HG02943 (cell line): Measurements from ENCODE around the gene PIN1.
"Not testable (repeated sequence)": the region's sequence is repeated elsewhere in the genome, so short reads cannot be mapped to it uniquely, and the experiment has no call there.

Source experiments
- ATAC-seq: cut with Tn5 transposase; IDR thresholded peaks from one replicate; pipeline ENCODE4 v1.9.1; 2021; ENCODE audit warnings: mild to moderate bottlenecking, low read depth, moderate library complexity; ENCODE audit not compliant: unreplicated experiment

PIN1 gene

DNA sequence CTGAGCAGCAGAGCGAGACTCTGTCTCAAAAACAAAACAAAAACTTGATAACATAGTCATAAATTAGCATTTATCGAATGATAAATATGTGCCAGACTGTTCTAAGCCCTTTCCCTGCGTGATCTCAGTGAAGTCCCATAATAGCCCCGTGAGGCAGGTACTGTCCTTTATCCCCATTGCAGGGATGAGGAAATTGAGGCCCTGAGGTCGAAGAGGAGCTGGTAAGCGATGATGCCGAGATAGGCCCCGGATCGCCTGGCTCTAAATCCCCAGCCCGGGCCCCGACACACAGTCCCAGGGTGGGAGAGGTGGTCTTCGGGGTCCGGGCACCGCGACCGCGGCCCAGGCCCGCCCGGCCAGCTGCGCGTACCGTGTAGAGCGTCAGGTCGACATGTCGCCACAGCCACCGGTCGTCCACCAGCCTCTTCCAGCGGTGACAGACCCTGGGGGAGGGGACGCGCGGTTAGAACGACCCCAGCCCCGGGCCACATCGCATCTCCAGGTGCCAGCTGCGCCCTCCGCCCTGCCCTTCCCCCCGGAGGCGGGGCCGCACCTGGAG is 16.9 kb upstream of the PIN1 start:
- no peak for ATAC-seq

DNA sequence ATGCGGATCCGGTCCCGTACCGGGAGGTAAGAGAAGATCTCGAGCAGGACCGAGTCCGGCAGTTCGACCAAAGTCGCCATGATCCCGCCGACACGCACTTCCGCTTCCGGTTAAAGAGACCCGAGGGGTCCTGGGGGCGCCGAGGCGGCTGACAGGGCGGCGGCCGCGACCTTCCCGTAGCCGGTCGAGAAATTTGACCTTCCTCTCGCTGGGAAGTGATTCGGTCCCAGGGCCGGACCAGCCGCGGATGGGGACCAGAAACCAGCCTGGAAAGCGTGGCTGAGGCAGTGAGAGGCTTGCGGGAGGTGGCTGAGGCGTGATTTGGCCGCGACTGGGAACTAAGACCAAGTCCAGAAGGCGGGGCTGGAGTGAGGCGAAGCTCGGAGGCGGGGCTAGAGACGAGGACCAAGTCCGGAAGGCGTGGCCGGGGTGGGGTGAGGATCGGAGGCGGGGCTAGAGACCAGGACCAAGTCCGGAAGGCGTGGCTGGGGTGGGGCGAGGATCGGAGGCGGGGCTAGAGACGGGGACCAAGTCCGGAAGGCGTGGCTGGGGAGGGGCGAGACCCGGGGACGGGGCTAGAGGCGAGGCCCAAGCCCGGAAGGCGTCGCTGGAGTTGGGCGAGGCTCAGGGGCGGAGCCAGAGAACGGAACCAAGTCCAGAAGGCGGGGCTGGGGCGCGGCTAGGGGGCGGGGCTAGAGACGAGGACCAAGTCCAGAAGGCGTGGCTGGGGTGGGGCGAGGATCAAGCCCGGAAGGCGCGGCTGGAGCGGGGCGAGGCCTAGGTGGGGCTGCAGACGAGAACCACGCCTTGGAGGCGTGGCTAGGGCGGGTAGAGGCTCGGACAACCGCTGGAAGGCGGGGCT is 16.2 kb upstream of the PIN1 start, which contains the start of gene FBXL12:
Gene FBXL12 (minus strand): TSS at position 346 of the 862 bp plus-strand sequence. CDS start 266 bp downstream, at position 80.
- ATAC-seq, result peak; percentile 81

DNA sequence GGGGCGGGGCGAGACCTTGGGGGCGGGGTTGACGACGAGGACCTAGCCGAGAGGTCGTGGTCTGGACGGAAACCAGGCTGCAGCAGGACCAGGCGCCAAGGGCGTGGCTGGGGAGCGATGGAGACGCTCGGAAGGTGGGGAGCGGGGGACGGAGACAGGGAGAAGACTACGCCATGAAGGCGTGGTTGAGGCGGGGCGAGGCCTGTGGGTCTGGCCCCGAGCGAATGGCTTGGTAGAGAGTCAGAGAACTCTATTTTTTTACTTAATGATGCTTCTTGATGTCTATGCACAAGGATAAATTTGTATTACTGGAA is 15.6 kb upstream of the PIN1 start:
- no peak for ATAC-seq

DNA sequence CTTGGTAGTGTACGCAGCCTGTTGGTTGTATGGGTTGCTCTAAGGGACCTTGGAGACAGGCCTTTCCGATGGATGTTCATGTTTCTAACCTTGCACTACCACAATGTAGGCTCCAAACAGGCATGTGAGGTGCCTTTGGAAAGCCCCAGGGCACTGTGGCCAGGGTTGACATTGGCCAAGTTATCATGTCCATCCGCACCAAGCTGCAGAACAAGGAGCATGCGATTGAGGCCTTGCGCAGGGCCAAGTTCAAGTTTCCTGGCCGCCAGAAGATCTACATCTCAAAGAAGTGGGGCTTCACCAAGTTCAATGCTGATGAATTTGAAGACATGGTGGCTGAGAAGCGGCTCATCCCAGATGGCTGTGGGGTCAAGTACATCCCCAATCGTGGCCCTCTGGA is 15.1 kb upstream of the PIN1 start:
- ATAC-seq, result not testable (repeated sequence)

DNA sequence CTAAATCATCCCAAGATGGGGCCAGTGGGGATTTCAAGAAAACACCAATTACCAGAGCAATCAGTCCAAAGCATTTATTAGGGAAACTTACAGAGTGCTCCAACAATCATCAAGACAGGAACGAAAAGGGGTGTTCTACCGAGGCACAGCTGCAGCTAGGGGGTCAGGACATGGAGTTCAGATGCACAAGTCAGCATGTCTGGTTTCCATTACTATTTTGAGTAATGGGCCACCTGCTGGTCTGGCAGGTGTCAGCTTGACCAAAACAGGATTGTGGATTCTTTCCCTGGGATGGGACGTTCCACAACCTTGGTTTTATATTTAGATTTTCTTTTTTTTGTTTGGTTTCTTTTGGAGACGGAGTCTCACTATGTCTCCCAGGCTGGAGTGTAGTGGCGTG is 11.3 kb upstream of the PIN1 start:
- ATAC-seq, result no peak

DNA sequence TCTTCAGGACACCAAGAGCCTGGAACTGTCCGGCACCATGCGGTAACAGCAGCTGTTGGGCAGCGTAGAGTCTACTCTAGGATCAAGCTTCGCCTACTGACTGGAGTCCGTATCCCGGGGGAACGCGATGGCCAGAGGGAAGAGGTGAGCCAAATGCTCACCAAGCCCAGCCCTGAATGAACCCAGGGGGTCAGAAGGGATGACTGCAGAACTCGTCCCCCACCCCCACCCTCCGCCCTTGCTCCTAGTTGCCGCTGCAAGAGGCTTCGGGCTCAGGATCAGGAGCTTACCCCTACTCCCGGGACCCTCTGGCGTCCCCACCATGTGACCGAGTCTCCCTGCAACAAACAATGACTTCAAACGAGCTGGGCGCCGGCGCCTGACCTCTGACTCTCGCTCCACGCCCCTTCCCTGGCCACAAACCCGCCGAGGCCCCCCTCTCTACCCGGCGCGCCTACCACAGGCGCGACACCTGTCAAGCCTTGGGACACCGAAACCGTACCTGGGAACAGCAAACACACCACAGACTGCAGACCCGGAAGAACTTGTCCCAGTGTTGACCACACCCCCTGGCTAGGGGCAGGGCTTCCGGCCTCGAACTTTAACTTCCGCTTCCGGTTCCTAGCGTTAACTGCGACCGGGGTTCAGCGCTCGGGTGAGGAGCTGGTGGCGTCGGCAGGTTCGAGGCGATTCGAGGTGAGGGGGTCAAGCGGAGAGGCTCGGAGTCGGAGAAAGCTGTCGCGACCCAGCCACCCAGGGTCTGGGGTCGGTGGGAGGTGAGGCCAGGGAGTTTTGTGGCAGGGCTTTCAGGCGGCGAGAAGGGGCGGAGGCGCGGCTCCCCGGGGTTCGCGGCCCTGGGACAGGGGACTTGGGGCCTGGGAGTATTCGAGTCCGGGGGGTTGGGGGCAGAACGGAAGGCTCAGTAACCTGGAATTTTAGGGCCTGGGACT is 7.6 kb upstream of the PIN1 start, which contains the start of gene UBL5:
Gene UBL5 (plus strand): TSS at position 630 of the 950 bp plus-strand sequence. CDS start 420 bp downstream, outside the sequence.
- ATAC-seq, result peak; percentile 68

DNA sequence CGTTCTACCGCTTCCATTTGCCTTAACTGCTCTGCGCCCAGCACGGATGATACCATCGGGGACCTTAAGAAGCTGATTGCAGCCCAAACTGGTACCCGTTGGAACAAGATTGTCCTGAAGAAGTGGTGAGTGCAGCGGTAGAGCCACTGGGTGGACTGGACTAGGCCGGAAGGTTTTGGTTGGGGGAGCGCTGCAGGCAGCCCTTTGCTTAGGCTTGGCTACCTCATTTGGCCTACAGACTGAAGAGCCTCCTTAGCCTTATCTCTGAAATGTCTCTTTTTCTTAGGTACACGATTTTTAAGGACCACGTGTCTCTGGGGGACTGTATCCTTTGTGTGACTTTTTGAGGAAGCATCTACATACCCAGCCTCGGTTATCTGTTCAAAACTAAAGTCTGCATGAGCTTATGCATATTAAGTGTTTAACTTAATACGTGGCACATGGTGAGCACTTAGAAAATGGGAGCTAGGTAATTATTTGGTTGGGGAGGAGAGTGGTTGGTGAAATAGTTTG is 6.5 kb upstream of the PIN1 start:
- ATAC-seq, result no peak

DNA sequence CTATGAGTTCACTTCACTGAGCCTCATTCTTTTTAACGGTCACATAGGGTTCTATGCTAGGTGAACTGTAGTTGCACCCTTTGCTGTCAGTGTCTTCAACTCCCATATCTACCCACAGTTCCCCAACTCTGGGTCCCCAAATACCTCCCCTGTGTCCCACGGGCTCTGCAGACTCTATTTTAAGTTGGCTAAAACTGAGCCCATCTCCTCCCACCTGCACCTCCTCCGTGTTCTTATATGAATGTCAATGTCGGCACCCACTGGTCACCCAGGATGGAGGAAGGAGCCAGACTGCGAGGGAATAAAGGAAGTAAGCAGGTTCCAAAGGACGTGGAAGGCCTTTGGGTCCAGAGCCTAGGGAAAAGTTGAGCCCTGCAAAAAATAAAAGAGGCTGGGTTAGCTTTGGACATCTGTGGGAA is 802 bp upstream of the PIN1 start:
- ATAC-seq, result no peak

DNA sequence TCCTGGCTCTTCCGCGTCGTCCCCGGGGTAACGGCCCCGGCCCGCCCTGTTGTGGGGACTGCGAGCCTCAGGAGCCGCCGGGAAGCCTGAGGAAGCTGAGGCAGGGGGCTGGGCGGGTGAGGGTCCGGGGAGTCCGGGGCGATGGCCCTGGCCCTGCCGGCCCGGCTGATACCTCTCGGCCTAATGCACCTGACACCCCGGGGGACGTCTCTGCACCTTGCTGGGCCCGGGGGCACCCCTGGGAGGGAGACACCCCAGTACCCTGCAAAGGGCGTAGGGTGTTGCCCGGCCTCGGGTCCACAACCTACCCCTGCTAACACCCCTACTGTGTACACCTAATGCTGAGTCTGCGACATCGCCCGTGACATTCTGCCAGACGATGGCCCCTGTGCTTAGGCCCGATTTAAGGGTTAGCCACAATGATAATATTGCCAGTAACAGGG is 410 bp downstream of the PIN1 start:
- peak; percentile 21 for ATAC-seq

DNA sequence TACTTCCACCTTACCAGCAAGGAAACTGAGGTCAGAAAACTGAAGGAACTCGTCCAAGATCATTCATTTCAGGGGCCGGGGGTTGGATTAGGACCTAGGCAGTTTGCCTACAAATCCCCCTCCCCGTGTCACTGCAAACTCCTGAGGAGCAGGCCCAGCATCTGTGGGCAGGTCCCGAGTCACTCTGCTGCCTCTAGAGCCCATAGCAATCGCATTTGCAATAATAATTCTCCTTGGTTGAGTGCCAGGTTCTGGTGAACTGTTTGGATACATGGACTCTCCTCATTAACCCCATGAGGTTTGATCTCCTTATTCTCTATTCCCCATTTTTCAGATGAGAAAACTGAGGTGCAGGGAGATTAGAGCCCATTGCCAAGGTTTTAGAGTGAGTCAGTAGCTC is 903 bp downstream of the PIN1 start:
- no peak for ATAC-seq

DNA sequence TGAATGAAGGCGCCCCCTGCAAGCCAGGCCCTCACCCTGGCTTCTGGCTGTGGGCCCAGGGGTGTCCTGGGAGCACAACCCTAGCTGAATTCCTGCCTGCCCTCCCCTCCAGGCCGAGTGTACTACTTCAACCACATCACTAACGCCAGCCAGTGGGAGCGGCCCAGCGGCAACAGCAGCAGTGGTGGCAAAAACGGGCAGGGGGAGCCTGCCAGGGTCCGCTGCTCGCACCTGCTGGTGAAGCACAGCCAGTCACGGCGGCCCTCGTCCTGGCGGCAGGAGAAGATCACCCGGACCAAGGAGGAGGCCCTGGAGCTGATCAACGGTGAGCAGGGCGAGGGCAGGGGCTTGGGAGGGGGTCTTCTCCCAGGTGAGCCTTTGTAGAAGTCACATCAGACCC is 3.2 kb downstream of the PIN1 start:
- no peak for ATAC-seq

DNA sequence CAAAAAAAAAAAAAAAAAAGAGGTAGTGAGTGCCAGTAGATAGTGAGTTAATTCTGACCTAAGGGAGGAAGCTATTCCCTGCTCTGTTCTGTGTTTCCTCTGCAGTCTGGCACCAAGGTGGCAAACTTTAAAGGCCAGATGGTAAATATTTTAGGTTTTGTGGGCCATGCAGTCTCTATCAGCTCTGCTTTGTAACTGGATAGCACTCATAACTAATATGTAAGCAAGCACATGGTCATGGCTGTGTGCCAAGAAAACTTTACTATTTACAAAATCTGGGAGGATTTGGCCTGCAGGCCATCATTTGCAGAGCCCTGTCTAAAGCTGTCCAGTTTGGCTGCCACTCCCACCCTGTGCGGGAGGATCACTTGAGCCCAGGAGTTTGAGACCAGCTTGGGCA is 4.3 kb downstream of the PIN1 start:
- ATAC-seq, result no peak

DNA sequence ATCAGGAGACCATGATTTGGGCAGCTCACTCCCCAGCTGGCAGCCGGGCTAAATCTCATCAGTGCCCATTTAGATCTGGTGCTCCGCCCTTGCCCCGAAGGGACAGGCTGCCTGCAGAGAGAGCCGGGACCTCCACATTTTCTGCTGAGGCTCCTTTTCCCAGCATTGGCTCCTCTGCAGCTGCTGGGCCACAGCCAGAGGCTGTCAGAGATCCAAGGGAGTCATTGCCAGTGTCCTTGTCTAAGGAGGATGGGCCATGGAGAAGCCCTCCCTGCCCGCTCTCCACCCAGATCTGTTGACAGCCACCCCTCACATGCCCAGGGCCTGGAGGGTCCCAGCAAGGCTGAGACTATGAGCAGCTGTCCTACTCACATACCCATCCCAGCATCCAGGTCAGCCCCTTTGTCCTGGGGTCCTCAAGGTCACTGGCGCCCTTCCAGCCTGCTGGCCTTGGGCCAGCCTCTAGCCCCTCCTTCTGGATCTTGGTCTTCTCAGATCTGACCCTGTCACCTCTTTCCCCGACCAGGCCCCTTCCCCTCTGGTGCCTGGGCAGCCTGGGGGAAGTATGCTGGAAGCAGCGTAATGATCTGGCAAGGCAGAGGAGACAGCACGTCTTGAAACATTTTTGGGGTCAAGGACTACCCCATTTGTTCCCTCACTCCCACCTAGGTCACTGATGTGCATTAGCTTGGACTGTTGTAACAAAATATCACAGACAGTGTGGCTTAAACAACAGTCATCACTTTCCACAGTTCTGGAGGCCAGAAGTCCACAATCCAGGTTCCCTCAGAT is 7.9 kb downstream of the PIN1 start:
- ATAC-seq, result no peak

DNA sequence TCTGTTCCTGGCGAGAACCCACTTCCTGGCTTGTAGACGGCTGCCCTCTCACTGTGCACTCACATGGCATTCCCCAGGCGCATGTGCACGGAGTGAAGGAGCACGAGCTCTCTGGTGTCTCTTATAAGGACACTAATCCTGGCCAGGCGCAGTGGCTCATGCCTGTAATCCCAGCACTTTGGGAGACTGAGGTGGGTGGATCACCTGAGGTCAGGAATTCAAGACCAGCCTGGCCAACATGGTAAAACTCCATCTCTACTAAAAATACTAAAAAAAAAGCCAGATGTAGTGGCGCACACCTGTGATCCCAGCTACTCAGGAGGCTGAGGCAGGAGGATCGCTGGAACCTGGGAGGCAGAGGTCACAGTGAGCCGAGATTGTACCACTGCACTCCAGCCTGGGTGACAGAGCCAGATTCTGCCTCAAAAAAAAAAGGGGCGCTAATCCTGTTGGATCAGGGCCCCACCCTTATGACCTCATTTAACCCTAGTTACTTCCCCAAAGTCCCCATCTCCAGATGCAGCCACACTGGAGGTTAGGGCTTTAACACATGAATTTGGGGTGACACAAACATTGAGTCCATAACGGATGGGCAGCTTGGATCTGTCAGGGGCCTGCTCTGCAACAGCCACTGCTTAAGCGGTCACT is 8.6 kb downstream of the PIN1 start:
- ATAC-seq, result not testable (repeated sequence)

DNA sequence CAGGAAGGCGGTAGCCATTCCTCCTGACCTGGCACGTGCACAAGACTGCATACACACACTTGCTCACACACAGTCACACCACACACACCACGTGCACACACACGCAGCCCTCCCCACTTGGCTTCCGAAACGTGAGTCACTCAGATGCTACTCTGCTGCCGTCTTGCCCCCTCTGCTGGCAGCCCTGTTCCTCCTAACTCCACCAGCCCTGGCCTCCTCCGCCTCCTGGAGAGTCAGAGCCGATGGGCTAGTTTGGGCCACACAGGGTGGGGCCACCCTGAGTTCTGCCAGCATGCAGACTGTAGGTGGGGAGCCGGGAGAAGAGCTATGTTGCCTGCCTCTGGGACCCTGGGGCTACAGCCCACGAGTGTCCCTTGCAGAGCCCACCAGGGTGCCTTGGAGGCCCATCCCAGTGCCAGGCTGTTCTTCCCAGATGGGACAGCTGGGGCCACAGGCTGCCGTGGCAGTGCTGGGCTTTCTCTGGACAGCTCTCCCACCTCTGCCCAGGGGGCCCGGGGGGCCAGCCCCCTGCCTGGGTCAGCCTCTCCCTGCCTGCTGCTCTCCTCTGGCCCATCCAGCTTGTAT is 12.1 kb downstream of the PIN1 start:
- no peak for ATAC-seq

DNA sequence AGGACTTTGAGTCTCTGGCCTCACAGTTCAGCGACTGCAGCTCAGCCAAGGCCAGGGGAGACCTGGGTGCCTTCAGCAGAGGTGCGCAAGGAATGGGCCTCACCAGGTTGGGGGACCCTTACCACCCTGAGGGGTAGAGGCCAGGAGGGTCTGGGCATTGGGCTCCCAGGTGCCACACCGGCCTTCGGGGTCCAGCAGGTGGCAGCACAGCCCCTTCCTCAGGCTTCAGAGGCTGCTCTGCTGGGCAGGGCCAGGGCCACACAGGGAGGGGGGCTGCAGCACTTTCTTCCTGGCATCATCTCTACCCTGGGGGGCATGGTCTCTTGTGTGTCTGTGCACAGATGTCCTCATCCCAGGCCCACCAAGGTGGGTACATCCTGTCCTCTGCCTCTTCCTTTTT is 12.9 kb downstream of the PIN1 start:
- ATAC-seq, result no peak

DNA sequence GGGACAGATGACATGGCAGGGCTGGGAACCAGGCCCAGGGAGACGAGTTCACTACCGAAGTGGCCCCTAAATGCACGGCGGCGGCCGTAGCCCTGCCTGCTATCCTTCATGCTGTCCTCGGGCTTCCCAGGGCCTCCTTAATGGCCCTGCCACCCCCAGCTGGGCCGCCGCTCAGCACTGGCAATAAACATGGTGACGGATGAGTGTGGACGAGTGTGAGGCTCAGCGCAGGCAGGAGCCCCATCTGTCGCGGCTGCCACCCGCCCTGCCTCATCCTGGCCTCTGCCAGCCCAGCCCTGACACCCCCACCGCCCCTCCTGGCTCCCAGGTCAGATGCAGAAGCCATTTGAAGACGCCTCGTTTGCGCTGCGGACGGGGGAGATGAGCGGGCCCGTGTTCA is 13.6 kb downstream of the PIN1 start:
- ATAC-seq, result no peak

DNA sequence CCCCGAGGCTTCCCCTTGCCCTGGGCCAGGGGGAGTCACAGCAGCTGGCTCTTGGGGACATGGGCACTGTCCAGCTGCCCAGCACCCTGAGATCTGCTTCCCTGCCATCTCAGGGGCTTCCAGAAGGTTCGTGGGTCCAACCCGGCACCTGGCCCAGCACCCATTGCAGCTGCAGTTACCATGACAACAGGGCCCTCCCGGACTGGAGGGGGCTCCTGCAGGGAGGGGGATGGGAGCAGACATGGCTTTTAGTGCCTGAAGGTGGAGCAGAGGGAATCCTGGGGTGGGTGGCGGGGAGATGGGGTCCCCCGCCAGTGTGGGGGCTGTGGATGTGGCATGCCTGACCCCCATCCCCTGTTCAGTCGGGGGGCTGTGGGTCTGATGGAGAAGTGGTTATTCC is 14.7 kb downstream of the PIN1 start:
- ATAC-seq, result no peak
